ENCODE results near the gene ALOX15B. TPM values are rescaled to one million over a fixed set of nuclear protein-coding genes. Genes with fewer than 3 reads are reported as not detected.
"Not testable (repeated sequence)": the region's sequence is repeated elsewhere in the genome, so short reads cannot be mapped to it uniquely, and the experiment has no call there.

Gene ALOX15B
- total and polyA plus RNA-seq, 10 donors, result 0.13 to 7.8 (median 2.7) TPM

DNA sequence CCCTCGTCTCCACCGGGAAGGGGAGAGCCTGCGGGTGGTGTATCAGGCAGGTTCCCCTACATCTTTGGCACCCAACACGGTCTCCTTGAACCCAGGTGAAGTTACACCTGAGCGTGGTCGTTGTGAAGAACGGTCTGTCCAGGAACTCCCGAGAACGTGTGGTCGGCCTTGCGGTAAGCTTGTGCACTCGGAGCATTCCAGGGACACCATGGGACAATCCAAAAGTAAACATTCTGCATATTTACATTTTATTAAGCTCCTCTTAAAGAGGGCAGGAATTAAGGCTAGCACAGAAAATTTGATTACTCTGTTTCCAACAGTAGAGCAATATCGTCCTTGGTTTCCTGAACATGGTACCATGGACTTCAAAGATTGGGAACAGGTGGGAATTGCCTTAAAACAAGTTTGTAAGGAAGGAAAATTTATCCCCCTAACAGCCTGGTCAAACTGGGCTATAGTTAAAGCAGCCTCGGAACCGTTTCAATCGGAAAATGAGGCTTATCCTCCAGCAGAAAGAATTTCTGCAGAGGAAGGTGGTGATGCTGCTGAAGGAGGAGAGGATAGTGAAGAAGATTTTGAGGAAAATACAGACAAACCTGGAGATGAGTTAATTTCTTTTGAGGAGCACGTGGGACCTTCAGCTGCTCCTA, 18.2 kb downstream of the ALOX15B start:
- Histone ChIP-seq H3K4me3 (no peak overlapping the region), H3K27ac (peak overlapping the region in 4 of 8 donors; percentile 39 to 86 (median 82))

DNA sequence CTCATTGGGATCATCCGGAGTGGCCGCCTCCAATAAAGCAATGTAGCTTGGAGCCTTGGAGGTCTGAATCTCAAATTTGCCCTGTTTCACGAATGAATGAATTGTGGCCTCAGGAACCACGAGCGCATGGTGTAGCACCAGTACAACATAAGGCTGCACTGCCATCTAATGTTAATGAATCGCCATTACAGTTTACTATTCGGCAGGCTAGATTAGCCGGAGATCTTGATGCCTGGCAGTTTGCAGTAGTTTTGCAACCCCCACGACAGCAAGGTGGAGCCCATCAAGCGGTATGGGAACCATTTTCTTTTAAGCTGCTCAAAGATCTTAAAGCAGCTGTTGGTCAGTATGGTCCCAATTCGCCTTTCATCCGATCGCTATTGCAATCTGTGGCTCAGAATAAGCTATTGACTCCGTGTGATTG, 18.8 kb downstream of the ALOX15B start:
- H3K9me3 ChIP-seq, result no peaks in the 10 kb centered on the region
- H3K4me1 ChIP-seq, result peaks cover 0 to 39% (median 27%) of the 10 kb centered on the region in 6 donors
- intact Hi-C loops (cut with DNase I; ENCODE audit: low total_unique reads), result loop anchor here (5.0 to 10.0 kb wide), 3 partner anchors 63 to 233 kb away; no protein-coding TSS in a partner anchor
- H3K27me3 ChIP-seq (replicated peaks in 1 of 7), result peaks cover 0 to 56% (median 35%) of the 10 kb centered on the region in 7 donors
- DNase-seq, result peak; percentile 53
- TF ChIP-seq CTCF (IDR thresholded peaks at IDR 0.05 in 8 of 11, conservative IDR thresholded peaks at IDR 0.05 in 3 of 11) (peak; percentile 69 to 92 (median 83)), POLR2A (IDR thresholded peaks at IDR 0.05) (no peak)
- 14 to 24% (median 17%) methylated on average over 14 of the region's 14 CpGs for WGBS, 5 donors
- H3K4me3 ChIP-seq, result no peak overlapping the region
- H3K36me3 ChIP-seq, result no peaks in the 10 kb centered on the region
- H3K27ac ChIP-seq, result no peak overlapping the region

More for the DNA sequence above, 18.2 kb downstream of the ALOX15B start:
- Histone ChIP-seq H3K9me3 (no peaks in the 10 kb centered on the region), H3K27me3 (replicated peaks in 1 of 7) (peaks cover 0 to 50% (median 29%) of the 10 kb centered on the region in 7 donors), H3K36me3 (no peaks in the 10 kb centered on the region), H3K4me1 (peaks cover 0 to 39% (median 27%) of the 10 kb centered on the region in 6 donors)
- intact Hi-C loops (cut with DNase I; ENCODE audit: low total_unique reads), result loop anchor here (5.0 to 10.0 kb wide), 3 partner anchors 62 to 232 kb away; no protein-coding TSS in a partner anchor
- TF ChIP-seq POLR2A (IDR thresholded peaks at IDR 0.05) (no peak), POLR2AphosphoS5 (IDR thresholded peaks at IDR 0.05) (no peak), CTCF (IDR thresholded peaks at IDR 0.05 in 8 of 11, conservative IDR thresholded peaks at IDR 0.05 in 3 of 11) (no peak)
- peak; percentile 48 for DNase-seq
- WGBS, 5 donors, result 76 to 80% (median 78%) methylated on average over 17 of the region's 17 CpGs

GRCh38 chr17:8059131-8059530, 20.3 kb downstream of the ALOX15B start:
- peaks cover 0 to 46% (median 27%) of the 10 kb centered on the region in 6 donors for H3K4me1 ChIP-seq
- TF ChIP-seq CTCF (IDR thresholded peaks at IDR 0.05 in 8 of 11, conservative IDR thresholded peaks at IDR 0.05 in 3 of 11) (peak in 1 of 11 experiments; percentile 2), POLR2A (IDR thresholded peaks at IDR 0.05) (no peak)
- DNase-seq, result peak; percentile 33
- WGBS, 5 donors, result 0 to 9% (median 8%) methylated on average over 7 of the region's 7 CpGs
- intact Hi-C loops (cut with DNase I; ENCODE audit: low total_unique reads), result loop anchor here (5.0 to 10.0 kb wide), 3 partner anchors 64 to 234 kb away; no protein-coding TSS in a partner anchor
- H3K27me3 ChIP-seq (replicated peaks in 1 of 7), result peaks cover 0 to 70% (median 49%) of the 10 kb centered on the region in 7 donors
- no peak overlapping the region for H3K27ac ChIP-seq
- no peaks in the 10 kb centered on the region for H3K9me3 ChIP-seq
- no peaks in the 10 kb centered on the region for H3K36me3 ChIP-seq
- no peak overlapping the region for H3K4me3 ChIP-seq

DNA sequence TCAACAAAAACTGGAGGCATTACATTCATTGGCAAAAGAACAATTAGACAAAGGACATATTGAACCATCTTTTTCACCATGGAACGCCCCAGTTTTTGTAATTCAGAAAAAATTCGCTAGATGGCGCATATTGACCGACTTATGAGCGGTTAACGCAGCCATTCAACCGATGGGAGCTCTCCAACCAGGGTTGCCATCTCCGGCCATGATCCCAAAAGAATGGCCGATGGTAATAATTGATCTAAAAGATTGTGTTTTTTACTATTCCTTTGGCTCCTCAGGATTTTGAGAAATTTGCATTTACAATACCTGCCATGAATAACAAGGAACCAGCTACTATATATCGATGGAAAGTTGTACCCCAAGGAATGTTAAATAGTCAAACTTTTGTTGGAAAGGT, 21.4 kb downstream of the ALOX15B start:
- no peak overlapping the region for H3K4me3 ChIP-seq
- no peaks in the 10 kb centered on the region for H3K36me3 ChIP-seq
- TF ChIP-seq POLR2A (IDR thresholded peaks at IDR 0.05), result no peak
- TF ChIP-seq CTCF (IDR thresholded peaks at IDR 0.05 in 8 of 11, conservative IDR thresholded peaks at IDR 0.05 in 3 of 11), result peak; percentile 63 to 87 (median 80)
- peak; percentile 51 for DNase-seq
- WGBS, 5 donors, result 7 to 10% (median 8%) methylated on average over 10 of the region's 10 CpGs
- peaks cover 0 to 82% (median 61%) of the 10 kb centered on the region in 7 donors for H3K27me3 ChIP-seq (replicated peaks in 1 of 7)
- H3K9me3 ChIP-seq, result no peaks in the 10 kb centered on the region
- H3K4me1 ChIP-seq, result peaks cover 0 to 43% (median 27%) of the 10 kb centered on the region in 6 donors
- intact Hi-C loops (cut with DNase I; ENCODE audit: low total_unique reads), result no loop called here
- no peak overlapping the region for H3K27ac ChIP-seq

- intact Hi-C loops (cut with DNase I; ENCODE audit: low total_unique reads); H3K4me3 ChIP-seq; H3K36me3 ChIP-seq; H3K9me3 ChIP-seq; H3K27ac ChIP-seq: not testable (repeated sequence)
- DNase-seq, result peak; percentile 4
- peaks cover 0 to 28% (median 12%) of the 10 kb centered on the region in 6 donors for H3K4me1 ChIP-seq
- WGBS, 5 donors, result 62 to 77% (median 73%) methylated on average over 8 of the region's 8 CpGs
- peaks cover 0 to 92% (median 64%) of the 10 kb centered on the region in 7 donors for H3K27me3 ChIP-seq (replicated peaks in 1 of 7)
These were observed 23.0 kb downstream of the ALOX15B start for GRCh38 chr17:8061851-8062250.
